ENCODE data around the gene GNAT3.

DNA sequence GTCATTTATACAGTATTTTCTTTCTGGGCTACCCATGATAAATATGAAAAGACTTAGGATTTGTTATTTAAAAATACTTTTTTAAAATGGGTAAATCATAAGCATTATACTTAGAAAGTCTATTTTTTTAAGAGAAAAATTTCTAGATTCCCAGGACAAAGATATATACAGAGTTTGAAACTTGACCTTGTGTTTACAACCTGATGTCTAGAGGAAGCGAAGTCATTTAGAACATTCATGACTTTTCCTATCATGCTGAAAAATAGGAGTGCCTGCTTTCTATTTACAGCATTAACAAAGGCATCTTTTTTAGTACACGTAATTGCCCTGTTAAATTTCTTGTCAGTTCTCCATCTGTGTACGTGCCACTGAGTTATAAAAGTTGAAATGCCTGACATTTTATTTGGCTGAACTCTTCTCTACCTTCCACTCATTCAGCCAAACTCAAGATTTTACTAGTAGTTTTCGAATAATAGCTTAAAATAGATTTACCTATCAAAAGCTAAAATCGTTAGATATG, 23.0 kb downstream of the GNAT3 start:
- TF ChIP-seq, protein P1, sequence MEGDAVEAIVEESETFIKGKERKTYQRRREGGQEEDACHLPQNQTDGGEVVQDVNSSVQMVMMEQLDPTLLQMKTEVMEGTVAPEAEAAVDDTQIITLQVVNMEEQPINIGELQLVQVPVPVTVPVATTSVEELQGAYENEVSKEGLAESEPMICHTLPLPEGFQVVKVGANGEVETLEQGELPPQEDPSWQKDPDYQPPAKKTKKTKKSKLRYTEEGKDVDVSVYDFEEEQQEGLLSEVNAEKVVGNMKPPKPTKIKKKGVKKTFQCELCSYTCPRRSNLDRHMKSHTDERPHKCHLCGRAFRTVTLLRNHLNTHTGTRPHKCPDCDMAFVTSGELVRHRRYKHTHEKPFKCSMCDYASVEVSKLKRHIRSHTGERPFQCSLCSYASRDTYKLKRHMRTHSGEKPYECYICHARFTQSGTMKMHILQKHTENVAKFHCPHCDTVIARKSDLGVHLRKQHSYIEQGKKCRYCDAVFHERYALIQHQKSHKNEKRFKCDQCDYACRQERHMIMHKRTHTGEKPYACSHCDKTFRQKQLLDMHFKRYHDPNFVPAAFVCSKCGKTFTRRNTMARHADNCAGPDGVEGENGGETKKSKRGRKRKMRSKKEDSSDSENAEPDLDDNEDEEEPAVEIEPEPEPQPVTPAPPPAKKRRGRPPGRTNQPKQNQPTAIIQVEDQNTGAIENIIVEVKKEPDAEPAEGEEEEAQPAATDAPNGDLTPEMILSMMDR (IDR thresholded peaks at IDR 0.05): no peak
- TF ChIP-seq POLR2A (IDR thresholded peaks at IDR 0.05): no peak

All from vagina (tissue), 2 donors.